Transverse colon (tissue), 3 donors: ENCODE results near the gene CLECL1.

Source experiments
- POLR2A ChIP-seq: fragments of 450-650 bp; IDR thresholded peaks from one replicate; pipeline ENCODE4 v1.6.1; 2016; ENCODE audit warnings: antibody characterized with exemption, mild to moderate bottlenecking, moderate library complexity
- TF ChIP-seq, protein P1 (sequence below), 5 experiments: fragments of 200-600 bp in 3 of 5; fragments of 450-650 bp in 2 of 5; sonication (generic) in 3 of 5; IDR thresholded peaks; 1 replicate in 2 of 5; 2 replicates in 3 of 5; pipeline ENCODE4 v1.5.1; 2016 to 2017; ENCODE audit warnings: antibody characterized with exemption in 5 of 5, inconsistent platforms in 3 of 5, mild to moderate bottlenecking in 2 of 5, moderate library complexity in 1 of 5

DNA sequence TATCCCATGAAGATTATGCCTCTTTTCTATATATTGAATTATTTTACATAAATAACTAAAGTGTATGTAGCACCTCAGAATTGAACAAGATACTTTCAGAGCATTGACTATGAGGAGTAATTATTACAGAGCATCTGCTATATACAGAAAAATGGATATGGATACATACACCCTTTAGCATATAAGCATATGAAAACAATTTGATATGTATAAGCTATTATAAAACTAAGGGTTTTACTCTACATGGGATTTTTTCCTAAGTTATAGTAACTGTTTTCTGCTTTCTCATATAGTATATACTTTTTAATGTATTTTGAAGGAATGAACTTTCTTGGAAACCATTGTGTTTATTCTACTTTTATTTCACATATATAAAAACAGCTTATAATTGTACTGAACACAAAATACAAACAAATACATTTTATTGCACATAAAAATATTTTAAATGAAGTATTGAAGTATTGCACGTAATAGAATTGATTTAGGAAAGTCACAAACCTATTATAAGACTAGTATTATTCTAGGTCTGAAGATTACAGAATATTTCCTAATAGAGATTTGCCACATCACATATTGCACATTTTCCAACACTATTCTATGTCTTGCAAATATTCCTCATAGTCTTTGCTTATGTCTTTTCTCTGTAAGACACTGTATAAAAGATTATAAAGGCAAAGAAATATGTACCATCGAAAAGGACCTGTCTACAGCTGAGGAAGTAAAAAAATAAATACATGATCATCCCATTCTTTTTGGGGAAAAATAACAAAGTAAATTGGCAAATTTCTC is 19.4 kb upstream of the CLECL1 start:
- TF ChIP-seq, protein P1, sequence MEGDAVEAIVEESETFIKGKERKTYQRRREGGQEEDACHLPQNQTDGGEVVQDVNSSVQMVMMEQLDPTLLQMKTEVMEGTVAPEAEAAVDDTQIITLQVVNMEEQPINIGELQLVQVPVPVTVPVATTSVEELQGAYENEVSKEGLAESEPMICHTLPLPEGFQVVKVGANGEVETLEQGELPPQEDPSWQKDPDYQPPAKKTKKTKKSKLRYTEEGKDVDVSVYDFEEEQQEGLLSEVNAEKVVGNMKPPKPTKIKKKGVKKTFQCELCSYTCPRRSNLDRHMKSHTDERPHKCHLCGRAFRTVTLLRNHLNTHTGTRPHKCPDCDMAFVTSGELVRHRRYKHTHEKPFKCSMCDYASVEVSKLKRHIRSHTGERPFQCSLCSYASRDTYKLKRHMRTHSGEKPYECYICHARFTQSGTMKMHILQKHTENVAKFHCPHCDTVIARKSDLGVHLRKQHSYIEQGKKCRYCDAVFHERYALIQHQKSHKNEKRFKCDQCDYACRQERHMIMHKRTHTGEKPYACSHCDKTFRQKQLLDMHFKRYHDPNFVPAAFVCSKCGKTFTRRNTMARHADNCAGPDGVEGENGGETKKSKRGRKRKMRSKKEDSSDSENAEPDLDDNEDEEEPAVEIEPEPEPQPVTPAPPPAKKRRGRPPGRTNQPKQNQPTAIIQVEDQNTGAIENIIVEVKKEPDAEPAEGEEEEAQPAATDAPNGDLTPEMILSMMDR (IDR thresholded peaks at IDR 0.05): no peak
- TF ChIP-seq POLR2A: no peak
